GM23248 (cell line): ENCODE data around the gene TFF1. TPM values are rescaled to one million over a fixed set of nuclear protein-coding genes. Genes with fewer than 3 reads are reported as not detected.

ENCODE experiments used
- DNase-seq: peaks from one replicate; pipeline ENCODE4 v3.0.0-alpha.2; 2015
- H2AFZ ChIP-seq: fragments of 200-600 bp; sonication (generic); 2 replicates; pipeline ENCODE4 v1.6.1; 2016; ENCODE audit warnings: antibody characterized with exemption
- H3F3A ChIP-seq: fragments of 200-600 bp; sonication (generic); 2 replicates; pipeline ENCODE4 v1.6.1; 2016; ENCODE audit warnings: mild to moderate bottlenecking, antibody characterized with exemption, mixed run types; ENCODE audit not compliant: insufficient read depth
- H3K27ac ChIP-seq: fragments of 200-600 bp; sonication (generic); 2 replicates; pipeline ENCODE4 v1.5.1; 2016; ENCODE audit warnings: mild to moderate bottlenecking
- H3K27me3 ChIP-seq: fragments of 200-600 bp; sonication (generic); replicated peaks from 2 replicates; pipeline ENCODE4 v1.6.1; 2016; ENCODE audit warnings: mild to moderate bottlenecking; ENCODE audit not compliant: insufficient read depth
- H3K36me3 ChIP-seq: fragments of 200-600 bp; sonication (generic); 2 replicates; pipeline ENCODE4 v1.6.1; 2016; ENCODE audit warnings: low read depth, mild to moderate bottlenecking
- H3K4me1 ChIP-seq: fragments of 200-600 bp; sonication (generic); 2 replicates; pipeline ENCODE4 v1.6.1; 2016; ENCODE audit warnings: mild to moderate bottlenecking; ENCODE audit not compliant: insufficient read depth
- H3K4me2 ChIP-seq: fragments of 200-600 bp; sonication (generic); one replicate; pipeline ENCODE4 v1.6.1; 2016; ENCODE audit warnings: mild to moderate bottlenecking; ENCODE audit not compliant: unreplicated experiment
- H3K4me3 ChIP-seq: fragments of 200-600 bp; sonication (generic); 2 replicates; pipeline ENCODE4 v1.5.1; 2016; ENCODE audit warnings: mild to moderate bottlenecking
- H3K79me2 ChIP-seq: fragments of 200-600 bp; sonication (generic); 2 replicates; pipeline ENCODE4 v1.6.1; 2016; ENCODE audit warnings: mild to moderate bottlenecking; ENCODE audit not compliant: insufficient read depth
- H3K9ac ChIP-seq: fragments of 200-600 bp; sonication (generic); 2 replicates; pipeline ENCODE4 v1.6.1; 2016; ENCODE audit warnings: mild to moderate bottlenecking
- H3K9me2 ChIP-seq: fragments of 200-600 bp; sonication (generic); 2 replicates; pipeline ENCODE4 v1.6.1; 2016; ENCODE audit warnings: mixed run types, mild to moderate bottlenecking, moderate library complexity; ENCODE audit not compliant: insufficient read depth
- H3K9me3 ChIP-seq: fragments of 200-600 bp; sonication (generic); one replicate; pipeline ENCODE4 v1.6.1; 2017; ENCODE audit warnings: low read depth
- H4K20me1 ChIP-seq: fragments of 200-600 bp; sonication (generic); 2 replicates; pipeline ENCODE4 v1.6.0; 2016; ENCODE audit not compliant: insufficient read depth
- EZH2 ChIP-seq: fragments of 200-600 bp; sonication (generic); IDR thresholded peaks from 2 replicates; pipeline ENCODE4 v1.6.1; 2018; ENCODE audit warnings: antibody characterized with exemption, mild to moderate bottlenecking; ENCODE audit not compliant: insufficient read depth, poor library complexity, severe bottlenecking
- EZH2phosphoT487 ChIP-seq: fragments of 200-600 bp; sonication (generic); IDR thresholded peaks from 2 replicates; pipeline ENCODE4 v1.6.1; 2018; ENCODE audit warnings: antibody characterized with exemption, moderate library complexity, mild to moderate bottlenecking, low read depth; ENCODE audit not compliant: insufficient read depth
- WGBS, 2 experiments: methylation state at CpG; one replicate each; pipeline ENCODE4 v1.1.6; 2015 to 2017; ENCODE audit warnings: low lambda C conversion rate in 2 of 2, low coverage in 1 of 2; ENCODE audit errors: missing lambda C conversion rate in 2 of 2; 5-methylcytosine and 5-hydroxymethylcytosine counted together
- in situ Hi-C: fragments of 300-500 bp; cut with MboI; formaldehyde crosslinking; loops from 2 replicates; pipeline ENCODE4 v1.15.0; 2020
- polyA plus RNA-seq: library from polyadenylated mRNA; unstranded; fragments of >200 nt; fragmentation: Nextera tagmentation; extraction: Ambion mirVana; gene quantifications from 2 replicates; pipeline ENCODE4 v1.2.1, GENCODE V29; 2016
- total RNA-seq: library from RNA; depleted of rRNA; stranded (reverse); fragments of >200 nt; shearing (Covaris generic); gene quantifications from 2 replicates; pipeline ENCODE4 v1.2.3, GENCODE V29; 2014

The TFF1 gene
- total and polyA plus RNA-seq, 2 experiments from 2014 or later: not detected

DNA sequence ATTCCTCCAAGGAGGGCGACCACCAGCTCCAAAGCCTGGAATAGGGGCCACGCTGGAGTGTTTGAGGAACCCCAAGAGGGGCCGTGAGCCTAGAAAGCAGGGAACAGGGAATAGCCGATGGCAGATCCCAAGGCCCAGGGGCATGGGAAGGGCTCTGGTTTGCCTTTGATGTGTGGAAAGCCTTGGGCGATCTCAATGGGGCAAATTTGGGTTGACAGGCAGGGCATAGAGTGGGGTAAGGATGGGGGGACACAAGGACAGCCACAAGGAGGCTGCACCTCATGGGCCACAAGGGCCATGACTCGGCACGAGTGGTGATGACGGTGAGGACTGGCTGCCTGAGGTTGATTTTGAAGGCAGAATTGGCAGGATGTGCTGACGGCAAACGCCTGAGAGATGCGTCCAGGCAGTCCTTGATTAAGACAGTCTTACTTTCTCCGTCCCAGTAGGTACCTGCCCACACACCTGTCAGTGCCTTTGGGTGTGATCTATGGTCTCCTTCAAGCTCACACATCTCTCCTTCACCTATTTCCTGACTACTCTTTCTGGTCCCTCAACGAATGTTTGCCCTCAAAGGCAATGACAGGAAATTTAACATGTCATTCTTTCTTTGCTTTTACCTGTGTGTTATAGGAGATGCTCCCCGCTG, 31.5 kb upstream of the TFF1 start:
- in situ Hi-C loops: no loop called here
- H3K36me3 ChIP-seq: no peaks in the 10 kb centered on the region
- no peak overlapping the region for H2AFZ ChIP-seq
- no peak overlapping the region for H3K4me2 ChIP-seq
- H3K9me3 ChIP-seq: no peaks in the 10 kb centered on the region
- no peaks in the 10 kb centered on the region for H3K9me2 ChIP-seq
- 56 to 58% methylated on average over 14 of the region's 14 CpGs for WGBS, 2 experiments
- H3K4me3 ChIP-seq: no peak overlapping the region
- H4K20me1 ChIP-seq: no peaks in the 10 kb centered on the region
- no peak overlapping the region for H3K27ac ChIP-seq
- H3K79me2 ChIP-seq: no peaks in the 10 kb centered on the region
- H3K27me3 ChIP-seq: no peaks in the 10 kb centered on the region
- TF ChIP-seq EZH2phosphoT487: no peak
- no peak for TF ChIP-seq EZH2
- DNase-seq: no peak
- no peaks in the 10 kb centered on the region for H3F3A ChIP-seq
- no peaks in the 10 kb centered on the region for H3K4me1 ChIP-seq
- no peak overlapping the region for H3K9ac ChIP-seq

GRCh38 chr21:42396799-42397745, 30.7 kb upstream of the TFF1 start:
- 0 out of 2 replicates have a peak, but pooled peaks cover under 1% of the 10 kb centered on the region for H3K27me3 ChIP-seq
- no peaks in the 10 kb centered on the region for H3K79me2 ChIP-seq
- no peak for DNase-seq
- H3F3A ChIP-seq: no peaks in the 10 kb centered on the region
- 58 to 60% methylated on average over 19 of the region's 19 CpGs for WGBS, 2 experiments
- TF ChIP-seq EZH2 (no peak), EZH2phosphoT487 (no peak)
- no peaks in the 10 kb centered on the region for H3K36me3 ChIP-seq
- H3K4me3 ChIP-seq: no peak overlapping the region
- H2AFZ ChIP-seq: no peak overlapping the region
- in situ Hi-C loops: no loop called here
- H3K9ac ChIP-seq: no peak overlapping the region
- no peak overlapping the region for H3K27ac ChIP-seq
- no peaks in the 10 kb centered on the region for H3K9me2 ChIP-seq
- H4K20me1 ChIP-seq: no peaks in the 10 kb centered on the region
- H3K9me3 ChIP-seq: no peaks in the 10 kb centered on the region
- no peaks in the 10 kb centered on the region for H3K4me1 ChIP-seq
- H3K4me2 ChIP-seq: no peak overlapping the region

DNA sequence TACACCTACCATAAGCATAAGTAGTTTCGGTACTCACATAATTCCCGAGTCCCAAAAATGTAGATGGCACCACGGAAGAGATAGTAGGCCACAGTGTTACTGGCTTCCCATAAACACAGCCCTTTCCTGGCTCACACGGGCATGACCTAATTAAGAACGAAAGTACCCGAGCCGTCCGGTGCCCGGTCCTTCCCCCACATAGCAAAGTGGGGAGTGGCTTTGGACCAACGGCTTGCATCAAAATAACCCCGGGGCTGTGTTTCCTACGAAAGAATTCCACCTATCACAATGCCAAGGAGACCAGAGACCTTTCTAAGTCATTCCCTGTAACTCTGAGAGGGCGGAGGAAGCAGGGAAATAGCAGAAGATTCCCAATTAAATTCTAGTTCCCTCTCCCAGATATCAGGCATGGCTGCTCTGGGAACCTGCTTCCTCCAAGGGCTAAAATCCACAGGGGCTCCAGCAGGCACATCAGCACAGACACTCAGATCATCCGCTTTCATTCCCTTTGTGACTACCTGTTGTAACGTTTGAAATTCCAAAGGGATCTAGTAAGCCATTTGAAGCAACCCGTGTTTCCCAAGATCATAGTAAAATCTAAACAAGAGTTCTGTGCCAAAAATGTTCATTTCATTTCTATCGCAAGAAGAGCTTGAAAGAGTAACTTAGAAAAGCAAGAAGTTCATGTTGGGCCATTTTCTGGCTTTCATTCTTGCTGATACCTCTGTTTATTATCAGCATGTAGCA, 29.7 kb upstream of the TFF1 start, which contains the start of gene TMPRSS3:
TMPRSS3 (minus strand) TSS at position 148 of the 747 bp plus-strand sequence. CDS start 635 bp downstream, outside the sequence.
- H3K9me2 ChIP-seq: no peaks in the 10 kb centered on the region
- no peak within 1 kb of the TSS for H3K27ac ChIP-seq
- 0 out of 2 replicates have a peak, but pooled peaks cover 5% of the 10 kb centered on the region for H3K27me3 ChIP-seq
- H3K36me3 ChIP-seq: no peaks in the 10 kb centered on the region
- DNase-seq: no peak
- no peaks in the 10 kb centered on the region for H4K20me1 ChIP-seq
- no peak within 1 kb of the TSS for H2AFZ ChIP-seq
- H3K9ac ChIP-seq: no peak within 1 kb of the TSS
- no peaks in the 10 kb centered on the region for H3K9me3 ChIP-seq
- H3F3A ChIP-seq: no peaks in the 10 kb centered on the region
- in situ Hi-C loops: no loop called here
- TF ChIP-seq EZH2 (no peak), EZH2phosphoT487 (no peak)
- no peaks in the 10 kb centered on the region for H3K4me1 ChIP-seq
- H3K79me2 ChIP-seq: no peaks in the 10 kb centered on the region
- 58 to 62% methylated on average over 17 of the region's 17 CpGs for WGBS, 2 experiments
- H3K4me2 ChIP-seq: no peak within 1 kb of the TSS
- H3K4me3 ChIP-seq: no peak within 1 kb of the TSS

GRCh38 chr21:42395302-42395701, 29.0 kb upstream of the TFF1 start:
- 68 to 69% methylated on average over 11 of the region's 11 CpGs for WGBS, 2 experiments
- Histone ChIP-seq H3K9ac (no peak overlapping the region), H3K36me3 (no peaks in the 10 kb centered on the region), H3K9me3 (no peaks in the 10 kb centered on the region), H4K20me1 (no peaks in the 10 kb centered on the region), H3K4me3 (no peak overlapping the region), H3F3A (no peaks in the 10 kb centered on the region), H3K9me2 (no peaks in the 10 kb centered on the region), H3K4me1 (no peaks in the 10 kb centered on the region), H3K79me2 (no peaks in the 10 kb centered on the region), H3K27ac (no peak overlapping the region), H3K27me3 (0 out of 2 replicates have a peak, but pooled peaks cover 5% of the 10 kb centered on the region), H3K4me2 (no peak overlapping the region), H2AFZ (no peak overlapping the region)
- in situ Hi-C loops: no loop called here
- DNase-seq: no peak
- TF ChIP-seq EZH2phosphoT487 (no peak), EZH2 (no peak)
